ENCODE measurements around the gene CRY1.

DNA sequence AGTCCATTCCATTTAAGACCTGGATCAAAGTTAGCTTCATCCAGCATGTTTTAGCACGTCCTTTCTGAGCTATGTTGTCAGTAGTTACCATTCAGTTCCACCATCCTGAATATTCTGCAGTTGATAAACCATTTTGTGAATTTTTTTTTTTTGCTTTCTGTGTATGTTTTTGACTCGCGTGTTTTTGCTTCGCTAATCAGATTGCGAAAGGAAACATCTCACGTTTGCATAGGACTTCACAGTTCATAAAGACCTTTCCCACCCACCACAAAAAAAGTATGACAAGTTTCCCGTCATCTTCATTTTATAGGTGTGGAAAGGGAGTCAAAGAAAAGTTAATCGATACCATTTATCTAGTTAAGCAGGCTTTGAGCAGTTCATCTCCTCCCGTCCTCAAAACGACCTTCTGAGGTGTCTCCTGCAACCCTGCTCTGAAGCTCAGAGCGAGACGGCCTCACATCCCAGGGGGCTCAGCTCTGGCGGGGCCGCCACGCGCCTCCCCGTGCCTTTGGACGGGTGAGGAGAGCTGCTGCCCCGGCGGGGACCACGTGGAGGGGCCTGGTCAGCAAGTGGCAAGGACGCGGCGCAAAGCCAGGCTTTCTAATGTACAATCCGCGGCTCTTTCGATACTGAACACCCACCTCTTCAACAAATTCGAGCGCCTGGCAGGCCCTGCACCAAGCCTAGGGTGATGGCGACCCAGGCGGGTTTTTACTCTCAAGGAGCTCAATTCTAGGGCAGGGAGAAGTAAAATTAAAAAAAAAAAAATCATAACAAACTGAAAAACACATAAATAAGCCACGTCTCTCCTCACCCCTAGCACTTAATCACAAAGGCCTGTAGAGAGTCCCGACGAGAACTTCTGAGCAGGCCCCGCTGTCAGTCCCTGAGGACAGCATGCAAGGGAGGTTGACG, 138.6 kb downstream of the CRY1 start:
- TF ChIP-seq, protein P1, sequence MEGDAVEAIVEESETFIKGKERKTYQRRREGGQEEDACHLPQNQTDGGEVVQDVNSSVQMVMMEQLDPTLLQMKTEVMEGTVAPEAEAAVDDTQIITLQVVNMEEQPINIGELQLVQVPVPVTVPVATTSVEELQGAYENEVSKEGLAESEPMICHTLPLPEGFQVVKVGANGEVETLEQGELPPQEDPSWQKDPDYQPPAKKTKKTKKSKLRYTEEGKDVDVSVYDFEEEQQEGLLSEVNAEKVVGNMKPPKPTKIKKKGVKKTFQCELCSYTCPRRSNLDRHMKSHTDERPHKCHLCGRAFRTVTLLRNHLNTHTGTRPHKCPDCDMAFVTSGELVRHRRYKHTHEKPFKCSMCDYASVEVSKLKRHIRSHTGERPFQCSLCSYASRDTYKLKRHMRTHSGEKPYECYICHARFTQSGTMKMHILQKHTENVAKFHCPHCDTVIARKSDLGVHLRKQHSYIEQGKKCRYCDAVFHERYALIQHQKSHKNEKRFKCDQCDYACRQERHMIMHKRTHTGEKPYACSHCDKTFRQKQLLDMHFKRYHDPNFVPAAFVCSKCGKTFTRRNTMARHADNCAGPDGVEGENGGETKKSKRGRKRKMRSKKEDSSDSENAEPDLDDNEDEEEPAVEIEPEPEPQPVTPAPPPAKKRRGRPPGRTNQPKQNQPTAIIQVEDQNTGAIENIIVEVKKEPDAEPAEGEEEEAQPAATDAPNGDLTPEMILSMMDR (IDR thresholded peaks at IDR 0.05; ENCODE audit: insufficient read depth, low read length, poor library complexity, severe bottlenecking): no peak
- TF ChIP-seq EZH2phosphoT487 (conservative IDR thresholded peaks at IDR 0.05; ENCODE audit: low read length): no peak

Measured in SU-DHL-6 (cell line).